ENCODE data around the gene DLG4.

Gene DLG4

DNA sequence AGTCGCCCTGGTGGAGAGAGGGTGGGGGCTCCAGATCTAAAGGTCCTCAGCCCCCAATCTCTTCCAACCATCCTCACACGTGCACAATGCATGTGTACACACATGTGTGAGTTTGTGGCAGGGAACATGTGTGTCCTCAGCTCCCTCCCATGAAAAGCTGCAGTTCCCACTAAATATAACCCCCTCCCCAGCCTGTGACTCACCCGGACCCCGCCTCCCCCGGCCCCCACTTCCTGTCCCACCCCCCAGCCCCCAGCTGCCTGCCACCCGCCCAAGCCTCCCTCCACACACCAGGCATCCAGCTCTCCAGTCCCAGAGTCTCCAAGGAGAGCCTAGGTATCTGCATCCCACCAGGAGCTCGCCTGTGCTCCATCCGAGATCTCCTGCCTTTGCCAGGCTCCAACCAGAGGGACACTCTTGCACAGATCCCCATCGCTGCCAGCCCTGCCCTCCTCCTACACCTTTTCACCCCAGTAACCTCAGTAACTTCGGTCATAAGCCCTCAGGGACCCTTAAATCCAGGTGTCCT is 3.9 kb downstream of the DLG4 start:
- DNase-seq (ENCODE audit: low read depth in 4 of 4, low spot score in 1 of 4): no peak

- DNase-seq (ENCODE audit: low read depth in 4 of 4, low spot score in 1 of 4): no peak
Observed at GRCh38 chr17:7215136-7215638, 4.4 kb downstream of the DLG4 start.

- DNase-seq (ENCODE audit: low read depth in 4 of 4, low spot score in 1 of 4): peak; percentile 98 to 100 (median 98)
Observed at GRCh38 chr17:7214300-7215135, 5.1 kb downstream of the DLG4 start.

GRCh38 chr17:7213895-7214299 is 5.7 kb downstream of the DLG4 start:
- DNase-seq (ENCODE audit: low read depth in 4 of 4, low spot score in 1 of 4): no peak

GRCh38 chr17:7211491-7212273 is 8.0 kb downstream of the DLG4 start:
- no peak for DNase-seq (ENCODE audit: low read depth in 4 of 4, low spot score in 1 of 4)

DNA sequence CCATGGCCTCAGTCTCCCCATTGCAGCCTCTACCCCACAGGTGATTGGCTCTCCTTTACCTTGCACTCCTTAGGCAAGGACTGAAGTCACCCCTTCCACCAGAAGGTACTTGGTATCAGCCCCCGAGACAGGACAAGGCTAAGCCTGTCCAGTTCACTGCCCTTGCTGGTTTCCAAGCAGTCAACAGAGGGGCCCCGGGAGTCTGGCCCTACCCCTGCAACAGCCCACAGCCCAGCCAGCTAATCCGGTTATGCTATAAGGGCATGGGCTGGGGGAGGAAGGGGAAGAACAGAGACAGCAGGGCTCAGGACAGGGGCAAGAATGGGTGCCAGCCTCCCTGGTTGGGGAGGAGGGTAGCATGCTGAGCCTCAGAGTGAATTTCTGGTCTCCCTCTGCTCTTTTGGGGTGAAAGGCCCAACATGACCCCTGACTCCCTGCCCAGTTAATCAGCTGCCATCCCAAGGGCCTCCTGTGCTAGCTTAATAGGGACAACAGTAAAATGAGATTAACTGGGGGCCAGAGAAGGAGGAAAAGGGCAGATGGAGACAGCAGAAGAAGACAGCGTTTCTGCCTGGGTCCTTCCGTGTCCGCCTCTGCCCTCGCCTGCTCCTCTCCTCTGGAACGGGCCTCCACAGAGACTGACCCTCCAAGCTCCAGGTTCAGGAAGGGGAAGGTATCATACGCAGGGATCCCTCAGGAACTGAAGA is 10.7 kb downstream of the DLG4 start:
- no peak for DNase-seq (ENCODE audit: low read depth in 4 of 4, low spot score in 1 of 4)

DNA sequence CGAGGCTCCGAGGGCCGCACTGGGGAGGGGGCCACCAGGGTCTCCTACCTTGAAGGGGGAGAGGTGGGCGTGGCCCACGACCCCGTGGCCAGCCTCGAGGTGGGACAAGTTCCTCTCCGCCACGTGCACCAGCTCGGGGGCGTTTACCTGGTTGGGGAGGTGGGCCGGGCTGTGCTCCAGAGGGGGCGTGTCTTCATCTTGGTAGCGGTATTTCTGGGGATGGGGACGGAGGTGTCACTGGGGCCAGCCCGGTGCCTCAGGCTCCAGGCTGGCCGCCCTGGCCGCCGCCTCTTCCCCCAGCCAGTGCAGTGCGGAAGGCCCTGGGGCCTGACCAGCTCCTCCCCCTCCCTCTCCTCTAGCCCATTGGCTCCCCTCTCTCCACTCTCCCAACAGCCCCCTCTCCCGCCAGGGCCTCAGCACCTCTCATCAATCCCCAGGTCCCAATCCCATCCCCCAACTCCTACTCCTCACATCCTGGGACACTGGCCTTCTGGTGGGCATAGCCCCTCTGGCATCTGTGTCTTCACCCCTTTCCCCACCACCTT is 11.5 kb downstream of the DLG4 start:
- DNase-seq (ENCODE audit: low read depth in 4 of 4, low spot score in 1 of 4): no peak

DNA sequence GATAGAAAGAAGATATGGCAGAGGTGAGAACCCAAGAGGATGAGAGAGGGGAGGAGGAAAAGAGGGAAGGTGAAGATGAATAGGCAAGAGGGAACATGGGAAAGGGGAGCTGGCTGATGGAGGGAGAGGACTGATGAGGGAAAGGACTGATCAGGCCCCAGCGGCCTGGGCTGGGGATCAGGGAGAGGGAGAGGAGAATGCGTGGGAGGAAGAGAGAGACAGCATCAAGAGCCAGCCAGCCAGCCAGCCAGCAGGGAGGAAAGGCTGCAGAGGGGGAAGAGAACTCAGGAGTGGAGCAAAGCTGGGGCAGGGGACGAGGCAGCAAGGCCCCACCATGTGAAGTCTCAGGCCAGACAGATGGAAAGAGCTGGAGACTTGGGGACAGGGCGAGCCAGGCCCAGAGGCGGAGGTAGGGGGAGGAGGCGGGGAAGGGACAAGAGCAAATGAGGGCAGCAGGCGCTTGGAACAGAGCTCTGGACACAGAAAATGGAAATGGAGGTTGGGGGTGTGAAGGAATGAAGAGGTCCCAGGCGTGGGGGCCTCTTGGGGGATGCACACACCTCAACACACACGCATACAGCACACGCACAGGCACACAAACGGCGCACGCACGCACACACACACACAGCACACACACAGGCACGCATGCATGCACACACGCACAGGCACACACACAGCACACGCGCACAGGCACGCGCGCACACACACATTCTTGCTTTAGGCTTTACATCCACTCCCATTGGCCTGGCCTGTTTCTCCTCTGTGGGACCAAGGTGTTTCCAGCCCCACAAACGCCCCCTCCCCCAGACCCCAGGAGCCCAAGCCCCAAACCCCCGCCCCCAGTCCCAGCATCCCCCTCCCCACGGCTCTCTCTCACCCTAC is 12.3 kb downstream of the DLG4 start:
- no peak for DNase-seq (ENCODE audit: low read depth in 4 of 4, low spot score in 1 of 4)

GRCh38 chr17:7205561-7205960 is 14.1 kb downstream of the DLG4 start:
- DNase-seq (ENCODE audit: low read depth in 4 of 4, low spot score in 1 of 4): no peak

- DNase-seq (ENCODE audit: low read depth in 4 of 4, low spot score in 1 of 4): peak; percentile 64 to 90 (median 78)
Observed at GRCh38 chr17:7204828-7205461, 14.7 kb downstream of the DLG4 start.

DNA sequence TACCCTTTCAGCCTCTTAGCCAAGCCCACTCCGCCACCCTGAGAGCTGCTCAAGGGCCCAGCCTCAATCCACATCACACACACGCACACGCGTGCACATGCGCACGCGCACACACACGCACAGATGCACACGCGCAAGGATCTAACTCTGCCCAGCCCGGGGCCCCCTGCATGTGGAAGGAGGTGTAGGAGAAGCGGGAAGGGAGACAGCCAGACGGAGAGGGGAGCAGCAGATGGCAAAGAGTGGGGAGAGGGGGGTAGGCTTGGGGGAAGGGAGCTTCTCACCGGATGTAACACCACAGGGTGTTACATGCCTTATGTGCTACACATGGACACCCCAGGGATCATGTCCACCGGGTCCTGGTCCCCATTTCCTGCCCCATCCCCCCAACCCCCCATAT is 15.3 kb downstream of the DLG4 start:
- DNase-seq (ENCODE audit: low read depth in 4 of 4, low spot score in 1 of 4): no peak

DNA sequence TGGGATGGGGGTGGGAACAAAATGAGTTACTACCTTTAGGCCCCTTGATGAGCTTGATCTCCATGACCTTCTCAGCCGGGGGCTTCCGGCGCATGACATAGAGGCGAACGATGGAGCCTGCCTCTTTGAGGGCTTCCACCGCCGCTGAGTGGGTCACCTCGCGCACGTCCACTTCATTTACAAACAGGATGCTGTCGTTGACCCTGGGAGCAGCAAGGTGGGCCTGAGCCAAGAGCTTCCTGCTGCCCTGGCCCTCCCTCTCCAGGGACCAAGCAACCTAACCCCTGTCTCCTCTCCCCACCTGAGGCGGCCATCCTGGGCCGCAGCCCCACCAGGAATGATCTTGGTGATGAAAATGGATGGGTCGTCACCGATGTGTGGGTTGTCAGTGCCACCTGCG is 16.2 kb downstream of the DLG4 start:
- no peak for DNase-seq (ENCODE audit: low read depth in 4 of 4, low spot score in 1 of 4)

DNA sequence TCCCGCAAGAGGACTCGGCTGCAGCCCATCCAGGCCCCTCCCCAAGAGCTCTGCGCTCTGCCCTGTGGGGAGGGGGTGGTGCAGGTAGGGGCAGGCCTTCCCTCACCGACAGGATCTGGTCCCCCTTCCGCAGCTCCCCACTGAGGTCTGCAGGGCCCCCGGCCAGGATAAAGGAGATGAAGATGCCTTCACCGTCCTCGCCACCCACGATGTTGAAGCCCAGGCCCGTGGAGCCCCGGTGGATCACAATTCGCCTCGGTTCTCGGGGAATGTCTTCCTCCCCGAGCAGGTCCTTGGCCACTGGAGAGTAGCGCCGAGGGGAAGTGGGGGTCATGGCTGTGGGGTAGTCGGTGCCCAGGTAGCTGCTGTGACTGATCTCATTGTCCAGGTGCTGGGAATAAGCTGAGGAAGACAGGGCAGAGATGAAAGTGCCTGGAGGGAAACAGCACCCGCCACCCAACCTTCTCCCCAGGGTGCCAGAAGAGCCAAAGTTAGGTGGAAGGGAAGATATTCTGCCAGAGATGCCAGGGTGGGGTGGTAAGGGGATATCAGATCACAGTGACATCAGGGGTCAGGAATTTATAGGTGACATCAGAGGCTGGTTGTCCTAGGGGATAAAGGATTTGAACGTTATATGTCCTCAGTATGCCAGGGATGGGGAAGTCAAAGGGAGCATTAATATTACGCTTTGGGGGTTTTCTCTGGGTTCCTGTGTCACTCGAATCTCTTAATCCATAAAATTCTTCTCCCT is 22.8 kb downstream of the DLG4 start:
- DNase-seq (ENCODE audit: low read depth in 4 of 4, low spot score in 1 of 4): no peak

DNA sequence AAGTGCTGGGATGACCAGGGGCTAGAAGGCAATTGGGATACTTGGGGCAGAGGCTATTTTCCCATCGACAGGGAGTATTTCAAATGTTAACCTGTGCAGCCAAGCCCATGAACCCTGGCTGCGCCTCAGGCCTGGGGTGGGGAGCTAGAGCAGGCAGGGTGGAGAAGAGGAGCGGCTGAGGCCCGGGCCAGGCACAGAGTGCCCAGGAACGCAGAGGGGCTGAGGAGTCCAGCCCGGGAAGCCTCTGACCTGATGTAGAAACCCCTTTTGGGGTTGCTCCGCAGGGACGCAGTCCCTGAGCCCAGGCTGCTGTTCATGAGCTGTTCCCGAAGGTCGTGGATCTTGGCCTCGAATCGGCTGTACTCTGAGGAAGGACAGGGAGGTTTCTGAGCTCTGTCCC is 23.7 kb downstream of the DLG4 start:
- no peak for DNase-seq (ENCODE audit: low read depth in 4 of 4, low spot score in 1 of 4)

DNA sequence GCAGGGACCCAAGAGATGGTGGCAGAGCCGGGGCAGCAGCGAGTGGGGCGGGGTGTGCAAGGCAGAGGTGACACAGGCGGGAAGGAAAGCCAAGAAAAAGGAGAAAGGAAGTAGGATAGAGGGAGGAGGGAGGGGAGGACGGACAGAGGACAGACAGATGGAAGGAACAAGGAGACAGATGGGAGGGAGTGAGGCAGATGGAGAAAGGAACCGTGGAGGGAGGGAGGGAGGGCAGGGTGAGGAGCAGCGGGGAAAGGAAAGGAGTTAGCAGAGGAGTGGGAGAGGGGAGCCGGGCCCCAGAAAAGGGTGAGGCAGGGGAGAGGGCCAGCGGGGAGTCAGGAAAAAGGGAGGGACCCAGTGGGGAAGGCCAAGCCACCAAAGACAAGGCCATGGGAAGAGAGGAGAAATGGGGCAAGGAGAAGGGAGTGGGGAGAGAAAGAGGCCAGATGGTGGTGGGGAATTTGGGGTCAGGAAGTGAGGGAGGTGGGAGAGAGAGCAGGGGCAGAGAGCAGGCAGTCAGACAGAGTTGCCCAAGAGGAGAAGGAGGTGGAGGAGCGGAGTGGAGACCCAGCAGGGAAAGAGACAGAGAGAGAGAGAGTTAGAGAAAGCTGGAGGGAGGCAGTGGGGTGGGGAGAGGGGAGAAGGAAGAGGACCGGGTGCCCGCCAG is 27.2 kb downstream of the DLG4 start:
- DNase-seq (ENCODE audit: low read depth in 4 of 4, low spot score in 1 of 4): no peak

GRCh38 chr17:7191571-7192270 is 27.9 kb downstream of the DLG4 start:
- DNase-seq (ENCODE audit: low read depth in 4 of 4, low spot score in 1 of 4): no peak

DNA sequence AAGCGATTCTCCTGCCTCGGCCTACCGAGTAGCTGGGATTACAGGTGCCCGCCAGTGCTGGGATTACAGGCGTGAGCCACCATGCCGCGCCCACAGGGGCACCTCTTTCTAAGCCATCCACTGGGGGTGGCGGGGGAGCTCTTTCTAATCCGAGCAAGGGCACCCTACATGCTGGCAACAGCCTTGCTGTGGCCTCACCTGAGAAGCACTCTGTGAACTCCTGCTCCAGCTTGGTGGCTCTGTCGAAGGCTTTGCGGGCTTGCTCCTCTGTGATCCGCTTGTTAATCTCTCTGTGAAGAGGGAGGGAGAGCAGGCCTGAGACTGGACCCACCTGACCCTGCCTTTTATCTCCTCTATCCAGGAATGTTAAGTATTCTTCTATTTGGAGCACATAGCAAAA is 28.6 kb downstream of the DLG4 start:
- no peak for DNase-seq (ENCODE audit: low read depth in 4 of 4, low spot score in 1 of 4)

Measured in stimulated activated CD4-positive, alpha-beta T cell treated with anti-CD3 and anti-CD28 coated beads, Interleukin-1b, Interleukin-23, amount 100 ng/mL, for 24 hours (primary cell).